HG03108 (cell line): ENCODE measurements around the gene SLCO4C1.
A peak's percentile ranks its signal among the peaks of the same experiment; 100 is the strongest.
"Not testable (repeated sequence)": the region's sequence is repeated elsewhere in the genome, so short reads cannot be mapped to it uniquely, and the experiment has no call there.

Experiments used
- ATAC-seq: cut with Tn5 transposase; IDR thresholded peaks from one replicate; pipeline ENCODE4 v1.9.1; 2021; ENCODE audit warnings: moderate library complexity; ENCODE audit not compliant: unreplicated experiment

The SLCO4C1 gene, protein sequence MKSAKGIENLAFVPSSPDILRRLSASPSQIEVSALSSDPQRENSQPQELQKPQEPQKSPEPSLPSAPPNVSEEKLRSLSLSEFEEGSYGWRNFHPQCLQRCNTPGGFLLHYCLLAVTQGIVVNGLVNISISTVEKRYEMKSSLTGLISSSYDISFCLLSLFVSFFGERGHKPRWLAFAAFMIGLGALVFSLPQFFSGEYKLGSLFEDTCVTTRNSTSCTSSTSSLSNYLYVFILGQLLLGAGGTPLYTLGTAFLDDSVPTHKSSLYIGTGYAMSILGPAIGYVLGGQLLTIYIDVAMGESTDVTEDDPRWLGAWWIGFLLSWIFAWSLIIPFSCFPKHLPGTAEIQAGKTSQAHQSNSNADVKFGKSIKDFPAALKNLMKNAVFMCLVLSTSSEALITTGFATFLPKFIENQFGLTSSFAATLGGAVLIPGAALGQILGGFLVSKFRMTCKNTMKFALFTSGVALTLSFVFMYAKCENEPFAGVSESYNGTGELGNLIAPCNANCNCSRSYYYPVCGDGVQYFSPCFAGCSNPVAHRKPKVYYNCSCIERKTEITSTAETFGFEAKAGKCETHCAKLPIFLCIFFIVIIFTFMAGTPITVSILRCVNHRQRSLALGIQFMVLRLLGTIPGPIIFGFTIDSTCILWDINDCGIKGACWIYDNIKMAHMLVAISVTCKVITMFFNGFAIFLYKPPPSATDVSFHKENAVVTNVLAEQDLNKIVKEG

DNA sequence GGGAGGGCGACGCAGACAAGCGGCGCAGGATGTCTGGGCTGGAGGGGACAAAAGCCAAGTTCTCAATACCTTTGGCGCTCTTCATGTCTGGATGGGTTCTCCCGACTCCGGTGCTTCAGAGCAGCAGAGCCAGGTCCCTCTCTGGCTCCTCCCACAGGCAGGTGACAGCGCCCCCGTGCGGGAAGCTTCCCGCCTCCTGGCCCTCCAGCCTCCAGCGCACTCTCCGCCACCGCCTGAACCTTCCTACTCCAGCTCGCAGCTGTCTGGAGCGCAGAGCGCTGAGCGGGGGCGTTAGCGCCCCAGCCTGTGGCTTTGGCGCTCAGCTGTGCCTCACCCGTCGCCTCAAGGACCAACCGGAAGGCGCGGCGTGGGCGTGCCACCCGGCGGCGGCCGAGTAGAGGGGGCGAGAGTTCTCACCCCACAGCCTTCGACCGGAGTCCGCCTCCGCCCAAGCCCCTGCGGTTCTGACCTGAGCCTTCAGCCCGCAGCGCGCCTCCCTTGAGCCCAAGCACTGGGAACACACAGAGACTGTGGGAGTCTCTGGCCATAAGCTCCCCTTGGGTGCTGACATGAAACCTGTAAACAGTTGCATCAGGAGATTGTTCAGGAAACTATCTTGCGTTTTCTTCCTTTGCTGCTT is at the start of gene SLCO4C1:
TSS of gene SLCO4C1 (minus strand) at position 107 of the 640 bp plus-strand sequence. CDS start at position 85, 22 bp downstream.
- peak; percentile 94 for ATAC-seq

DNA sequence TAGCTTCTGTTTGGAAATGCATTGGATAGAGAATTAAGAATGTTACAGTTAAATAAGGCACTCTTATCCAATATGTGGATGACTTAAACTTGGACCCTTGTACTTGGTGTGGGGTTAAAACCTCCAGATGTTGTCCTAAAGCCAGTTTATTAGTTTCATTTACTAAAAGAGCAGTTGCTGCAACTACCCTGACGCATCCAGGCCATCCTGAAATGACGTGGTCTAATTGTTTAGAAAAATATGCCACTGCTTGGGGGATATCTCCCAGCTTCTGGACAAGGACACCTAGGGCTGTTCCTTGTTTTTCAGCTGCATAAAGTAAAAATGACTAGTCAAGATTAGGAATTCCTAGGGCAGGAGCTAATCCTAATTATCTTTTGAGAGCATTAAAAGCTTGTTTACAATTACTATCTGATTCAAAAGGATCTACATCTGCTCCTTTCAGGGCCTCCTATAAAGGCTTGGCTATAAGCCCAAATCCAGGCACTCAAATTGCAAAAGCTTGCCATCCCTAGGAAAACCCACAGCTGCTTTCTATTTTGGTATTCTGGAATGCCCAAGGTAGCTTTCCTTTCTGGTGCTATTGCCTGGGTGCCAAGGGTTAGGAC is 45.7 kb upstream of the SLCO4C1 start:
- ATAC-seq, result no peak

DNA sequence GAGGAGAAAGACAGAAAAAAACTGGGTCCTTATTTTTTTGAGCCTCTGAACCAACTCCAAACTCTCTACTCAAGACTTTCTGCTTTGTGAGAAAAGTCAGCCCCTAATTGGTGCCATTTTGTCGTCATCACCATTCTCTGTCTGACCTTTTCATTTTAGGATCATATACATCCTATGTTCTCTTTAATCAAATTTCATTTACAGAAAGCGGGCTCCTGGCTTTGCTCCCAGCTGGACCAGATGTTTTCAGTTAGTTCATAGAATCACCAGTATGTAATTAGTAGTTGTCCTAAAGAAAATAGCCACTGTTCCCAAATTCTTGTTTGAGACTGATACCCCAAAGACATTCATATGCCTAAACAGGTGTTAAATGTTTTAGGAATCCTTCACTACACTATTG is 28.6 kb upstream of the SLCO4C1 start:
- ATAC-seq, result no peak

DNA sequence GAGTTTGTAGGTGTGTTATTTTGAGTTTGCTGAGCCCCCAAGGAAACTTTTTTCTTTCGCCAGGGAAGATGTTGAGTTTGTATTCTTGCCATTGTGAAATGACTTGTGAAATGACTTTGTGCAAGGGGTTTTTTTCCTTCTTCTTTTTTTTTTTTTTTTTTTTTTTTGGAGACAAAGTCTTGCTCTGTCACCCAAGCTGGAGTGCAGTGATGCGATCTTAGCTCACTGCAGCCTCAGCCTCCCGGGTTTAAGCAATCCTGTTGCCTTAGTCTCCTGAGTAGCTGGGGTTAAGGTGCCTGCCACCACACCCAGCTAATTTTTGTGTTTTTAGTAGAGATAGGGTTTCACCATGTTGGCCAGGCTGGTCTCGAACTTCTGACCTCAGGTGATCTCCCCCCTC is 22.7 kb upstream of the SLCO4C1 start:
- ATAC-seq, result not testable (repeated sequence)

DNA sequence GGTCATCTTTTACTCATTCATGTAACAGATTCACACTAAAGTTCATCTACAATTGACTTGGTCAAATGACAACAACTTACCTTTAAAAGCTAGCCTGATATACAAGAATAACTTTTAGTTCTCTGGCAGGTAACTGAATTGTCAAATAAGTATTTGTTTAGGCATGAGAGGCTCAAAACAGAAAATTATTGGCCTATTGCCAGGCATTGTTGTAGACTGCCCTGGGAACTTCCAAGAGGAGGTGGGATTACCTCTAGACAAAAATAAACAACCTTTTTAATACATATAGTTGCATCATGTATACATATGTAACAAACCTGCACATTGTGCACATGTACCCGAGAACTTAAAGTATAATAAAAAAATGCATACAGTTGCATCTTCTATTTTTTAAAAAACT is 18.2 kb upstream of the SLCO4C1 start:
- ATAC-seq, result no peak

DNA sequence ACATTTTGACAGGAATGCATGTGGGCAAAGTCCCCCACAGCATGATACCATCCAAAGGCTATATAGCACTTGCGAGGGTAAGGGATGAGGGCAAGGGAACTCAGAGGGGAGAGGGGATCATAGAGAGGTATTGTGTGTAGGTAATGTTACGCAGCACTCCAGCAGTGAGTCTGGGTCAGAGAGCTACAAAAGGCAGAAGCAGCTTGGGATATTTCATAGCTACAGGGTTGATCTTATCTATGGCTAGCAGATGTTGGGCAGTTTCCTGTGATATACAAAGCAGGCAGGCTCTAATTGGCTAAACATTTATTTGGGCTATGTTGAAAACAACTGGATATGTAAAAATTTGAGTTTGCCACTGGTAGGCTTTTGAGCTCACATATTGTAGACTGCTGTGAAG is 17.8 kb upstream of the SLCO4C1 start:
- ATAC-seq, result no peak

DNA sequence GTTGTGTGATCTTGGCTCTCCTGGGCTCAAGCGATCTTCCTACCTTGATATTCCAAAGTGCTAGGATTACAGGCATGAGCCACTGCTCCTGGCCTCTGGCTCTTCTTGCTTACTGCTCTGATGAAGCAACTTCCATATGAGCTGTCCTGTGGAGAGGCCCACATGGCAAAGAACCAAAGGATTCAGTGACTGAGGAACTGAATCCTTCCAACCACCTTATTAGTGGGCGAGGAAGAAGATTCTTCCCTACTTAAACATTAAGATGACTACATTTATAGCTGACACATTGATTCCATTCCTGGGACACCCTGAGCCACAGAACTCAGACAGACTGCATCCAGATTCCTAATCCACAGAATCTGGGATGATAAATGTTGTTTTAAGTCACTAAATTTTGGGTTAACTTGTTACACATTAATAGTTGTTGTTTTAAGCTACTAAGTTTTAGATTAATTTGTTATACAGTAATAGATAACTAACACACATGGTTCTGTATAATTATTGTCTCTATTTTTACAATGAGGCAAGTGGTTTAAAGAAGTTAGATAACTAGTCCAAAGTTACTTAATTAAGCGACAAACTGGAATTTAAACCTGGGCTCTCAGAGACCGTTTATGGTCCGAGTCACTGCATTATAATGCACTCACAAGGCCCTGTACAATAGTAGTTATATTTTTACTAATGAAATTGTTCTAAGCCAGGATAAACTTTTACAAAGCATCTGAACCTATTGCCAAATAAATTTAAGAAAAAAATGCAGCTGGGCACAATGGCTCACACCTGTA is 16.7 kb upstream of the SLCO4C1 start:
- ATAC-seq, result no peak

DNA sequence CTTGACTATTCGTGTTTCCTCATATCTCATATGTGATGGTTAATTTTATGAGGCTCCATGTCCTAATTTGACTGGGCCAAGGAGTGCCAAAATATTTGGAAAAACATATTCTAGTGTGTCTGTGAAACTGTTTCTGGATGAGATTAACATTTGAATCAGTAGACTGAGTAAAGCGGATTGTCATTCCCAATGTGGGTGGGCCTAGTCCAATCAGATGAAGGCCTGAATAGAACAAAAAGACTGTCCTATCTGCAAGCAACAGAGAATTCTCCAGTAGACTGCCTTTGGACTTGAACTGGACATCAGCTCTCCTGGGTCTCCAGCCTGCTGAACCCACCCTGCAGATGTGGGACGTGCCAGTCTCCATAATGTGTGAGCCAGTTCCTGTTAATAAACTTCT is 13.5 kb upstream of the SLCO4C1 start:
- ATAC-seq, result no peak

DNA sequence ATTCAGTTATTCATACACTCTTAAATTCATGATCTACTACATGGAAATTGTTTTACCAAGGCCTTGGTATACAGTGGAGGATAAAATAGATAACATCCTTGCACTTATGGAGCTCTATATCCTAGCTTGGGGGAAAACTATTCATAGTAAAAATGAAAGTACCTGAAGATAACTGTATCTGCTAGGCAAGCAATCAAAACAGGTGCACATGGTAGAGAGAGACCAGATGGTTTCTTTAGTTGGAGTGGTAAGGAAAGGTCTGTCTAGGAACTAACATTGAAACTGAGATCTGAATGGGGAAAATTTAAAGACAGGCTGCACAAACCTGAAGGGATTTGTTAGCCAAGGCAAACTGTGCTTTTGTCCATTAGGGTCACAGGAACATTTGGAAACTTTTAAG is 11.1 kb upstream of the SLCO4C1 start:
- ATAC-seq, result no peak

DNA sequence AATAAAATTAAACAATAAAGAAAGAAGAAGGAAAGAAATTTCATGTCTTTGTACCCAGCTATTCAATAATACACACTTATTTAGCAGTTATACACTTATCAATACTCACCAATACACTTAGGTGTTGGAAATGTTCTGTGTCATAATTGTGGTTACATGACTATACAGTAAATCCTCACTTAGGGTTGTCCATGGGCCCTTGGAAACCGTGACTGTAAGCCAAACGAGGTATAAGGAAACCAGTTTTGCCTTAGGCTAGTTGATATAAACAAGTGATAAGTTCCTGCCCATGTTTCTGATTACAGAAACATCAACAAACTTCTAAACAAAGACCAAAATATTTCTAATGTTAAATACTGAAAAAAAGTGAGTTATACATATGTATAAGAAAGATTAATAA is 10.0 kb upstream of the SLCO4C1 start:
- ATAC-seq, result no peak

DNA sequence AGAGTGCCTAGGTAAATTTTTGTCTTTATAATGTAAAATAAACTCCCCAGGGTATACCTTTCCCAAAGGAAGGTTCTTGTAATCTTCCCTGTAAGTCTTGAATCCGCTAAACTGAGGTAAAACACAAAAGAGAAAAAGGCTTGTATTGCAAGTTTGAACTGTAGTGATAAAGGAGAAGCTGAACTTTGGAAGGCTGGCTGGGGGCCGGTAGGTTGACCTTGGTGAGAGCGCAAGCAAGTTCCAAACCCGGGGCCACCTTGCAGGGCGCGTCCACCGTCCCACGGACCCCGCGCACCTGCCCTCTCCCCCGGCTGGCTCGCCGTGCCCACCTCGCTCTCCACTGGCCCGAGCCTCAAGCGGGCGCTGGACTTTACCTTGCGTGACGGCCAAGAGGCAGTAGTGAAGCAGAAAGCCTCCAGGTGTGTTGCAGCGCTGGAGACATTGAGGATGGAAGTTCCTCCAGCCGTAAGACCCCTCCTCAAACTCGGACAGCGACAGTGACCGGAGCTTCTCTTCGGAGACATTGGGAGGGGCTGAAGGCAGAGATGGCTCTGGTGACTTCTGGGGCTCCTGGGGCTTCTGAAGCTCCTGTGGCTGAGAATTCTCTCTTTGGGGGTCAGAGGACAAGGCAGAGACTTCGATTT is 428 bp downstream of the SLCO4C1 start:
- peak; percentile 5 for ATAC-seq

DNA sequence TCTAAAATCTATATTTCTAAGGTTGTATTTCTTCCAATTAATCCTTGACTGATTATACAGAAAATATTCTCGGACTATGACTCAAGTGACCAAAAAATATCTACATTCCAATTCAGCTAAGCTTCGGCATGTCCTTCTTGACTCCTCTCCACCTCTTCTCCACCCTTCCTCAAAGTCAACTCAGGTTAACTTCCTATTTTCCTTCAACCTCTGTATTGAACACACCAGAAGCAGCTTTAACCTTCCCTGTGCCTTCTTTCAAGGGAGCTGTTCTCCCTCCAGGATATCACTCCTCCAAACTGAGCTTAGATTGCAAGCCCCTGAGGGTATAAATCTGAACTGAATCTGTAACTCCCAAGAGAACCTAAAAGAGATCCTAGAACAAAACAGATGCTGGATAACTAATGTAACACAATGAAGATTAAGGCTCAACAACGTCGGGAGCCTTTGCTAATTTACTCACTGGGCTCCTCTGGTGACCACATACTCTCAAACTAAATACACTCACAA is 1.1 kb downstream of the SLCO4C1 start:
- ATAC-seq, result no peak

DNA sequence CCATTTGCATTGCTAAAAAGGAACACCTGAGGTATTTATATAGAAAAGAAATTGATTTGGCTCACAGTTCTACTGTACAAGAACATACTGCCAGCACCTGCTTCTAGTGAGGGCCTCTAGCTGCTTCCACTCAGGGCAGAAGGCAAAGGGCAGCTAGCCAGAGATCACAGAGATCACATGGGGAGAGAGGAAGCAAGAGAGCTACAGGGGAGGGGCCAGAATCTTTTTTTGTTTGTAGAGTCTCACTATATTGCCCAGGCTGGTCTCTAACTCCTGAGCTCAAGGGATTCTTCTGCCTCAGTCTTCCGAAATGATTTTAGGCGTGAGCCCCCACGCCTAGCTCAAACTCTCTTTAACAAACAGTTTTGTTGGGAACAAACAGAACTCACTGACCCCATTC is 6.1 kb downstream of the SLCO4C1 start:
- no peak for ATAC-seq

DNA sequence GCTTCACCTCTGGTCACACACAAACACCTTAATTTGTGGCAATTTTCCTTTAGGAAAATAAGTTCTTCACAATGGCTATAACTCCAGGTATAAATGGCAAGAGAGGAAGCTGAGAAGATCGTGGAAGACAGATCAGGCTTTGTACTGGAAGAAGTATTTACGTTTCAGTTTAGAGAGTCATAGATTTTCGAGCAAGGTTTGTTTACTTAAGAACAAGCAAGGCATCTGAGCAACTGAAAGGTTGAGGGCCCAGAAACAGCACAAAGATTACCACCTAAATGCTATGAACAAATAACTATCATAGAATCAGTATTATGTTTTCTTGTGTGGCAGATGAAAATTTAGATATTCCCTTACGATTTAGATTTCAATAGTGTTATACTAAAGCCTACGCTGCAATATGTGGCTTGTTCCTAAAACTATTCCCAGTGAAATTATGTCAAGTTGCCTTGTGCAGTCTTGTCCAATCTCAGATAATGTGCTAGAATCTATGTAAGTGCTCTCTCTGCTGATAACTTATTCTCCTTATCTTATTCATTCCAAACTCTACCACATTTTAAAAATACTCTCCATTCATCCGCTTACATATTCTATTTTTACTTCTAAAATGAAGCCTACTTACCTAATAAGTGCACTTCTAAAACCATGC is 6.7 kb downstream of the SLCO4C1 start:
- no peak for ATAC-seq

DNA sequence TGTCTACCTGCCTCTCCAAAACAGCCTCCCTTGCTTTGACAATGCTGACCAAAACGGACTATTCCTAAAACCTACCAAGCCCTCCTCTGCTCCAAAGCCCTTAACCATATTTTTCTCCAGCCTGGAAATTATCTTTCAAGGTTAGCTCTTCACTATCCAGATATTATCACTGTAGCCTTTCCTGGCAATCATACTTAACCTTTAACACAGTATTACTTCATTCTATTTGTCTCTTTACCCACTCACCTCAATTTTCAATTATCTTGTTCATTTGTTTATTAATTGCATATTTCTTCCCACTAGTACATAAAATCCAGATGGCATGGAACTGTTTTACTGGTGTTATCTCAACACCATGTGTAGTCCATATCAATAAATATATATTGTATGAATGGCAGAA is 7.5 kb downstream of the SLCO4C1 start:
- ATAC-seq, result no peak

DNA sequence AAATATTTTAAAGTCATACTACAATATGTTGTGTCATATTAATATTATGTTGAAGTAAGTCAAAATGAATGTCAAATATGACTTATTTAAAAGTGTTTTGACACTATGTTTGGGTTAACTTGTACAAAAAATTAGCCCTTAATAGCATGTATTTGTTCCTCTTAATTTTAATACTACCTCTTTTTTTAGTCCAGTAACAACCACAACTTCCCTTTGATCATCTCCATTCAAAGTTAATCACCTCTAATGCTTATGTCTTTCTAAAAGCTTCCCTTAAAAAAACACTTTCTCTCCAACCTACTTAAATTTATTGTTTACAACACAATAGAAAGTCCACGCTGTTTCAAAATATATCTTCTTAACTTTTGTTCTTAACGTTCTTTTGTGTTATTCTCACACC is 9.6 kb downstream of the SLCO4C1 start:
- no peak for ATAC-seq

DNA sequence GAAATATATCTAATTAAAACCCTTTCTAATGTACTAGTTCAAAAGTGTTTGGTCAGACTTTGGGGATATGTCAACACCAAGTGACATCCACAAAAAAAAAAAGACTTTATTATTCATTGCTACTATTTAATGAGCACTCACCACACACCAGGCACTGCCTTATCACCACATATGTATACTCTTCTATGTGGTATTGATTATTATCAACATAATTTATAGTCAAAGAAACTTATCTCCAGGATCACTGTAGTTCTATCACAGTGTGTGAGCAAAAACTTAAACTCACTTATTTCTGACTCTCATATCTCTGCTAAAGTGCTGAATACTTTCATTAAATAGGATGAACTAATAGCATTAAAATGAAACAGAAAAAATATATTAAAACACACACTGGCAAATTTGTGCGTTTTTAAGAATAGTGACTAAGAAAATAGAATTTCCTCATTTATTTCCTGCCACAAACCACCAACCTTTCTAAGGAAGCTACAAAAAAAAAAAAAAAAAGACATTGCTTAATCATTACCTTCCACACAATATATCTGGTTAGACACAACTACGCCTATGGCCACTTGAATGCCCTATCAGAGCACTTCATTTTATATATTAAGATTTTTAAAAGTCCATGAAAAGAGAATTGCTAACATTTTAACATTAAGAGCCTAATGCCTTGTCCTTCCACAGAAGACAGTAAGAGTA is 12.8 kb downstream of the SLCO4C1 start:
- ATAC-seq, result peak; percentile 49

DNA sequence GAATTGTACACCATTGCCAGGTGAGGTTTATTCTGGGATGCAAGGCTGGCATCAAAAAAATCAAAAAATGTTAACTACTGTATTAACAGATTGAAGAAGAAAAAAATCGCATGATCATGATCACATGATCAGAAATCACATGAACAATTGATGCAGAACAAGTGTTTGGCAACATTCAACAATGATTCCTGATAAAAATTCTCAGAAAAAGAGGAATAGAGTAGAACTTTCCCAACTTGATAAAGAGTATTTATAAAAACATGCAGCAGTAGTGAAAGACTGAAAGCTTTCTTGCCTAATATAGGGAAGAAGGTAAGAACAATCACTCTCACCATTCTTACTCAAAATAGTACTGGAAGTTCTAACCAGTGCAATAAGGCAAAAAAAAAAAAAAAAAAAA is 16.4 kb downstream of the SLCO4C1 start:
- no peak for ATAC-seq

DNA sequence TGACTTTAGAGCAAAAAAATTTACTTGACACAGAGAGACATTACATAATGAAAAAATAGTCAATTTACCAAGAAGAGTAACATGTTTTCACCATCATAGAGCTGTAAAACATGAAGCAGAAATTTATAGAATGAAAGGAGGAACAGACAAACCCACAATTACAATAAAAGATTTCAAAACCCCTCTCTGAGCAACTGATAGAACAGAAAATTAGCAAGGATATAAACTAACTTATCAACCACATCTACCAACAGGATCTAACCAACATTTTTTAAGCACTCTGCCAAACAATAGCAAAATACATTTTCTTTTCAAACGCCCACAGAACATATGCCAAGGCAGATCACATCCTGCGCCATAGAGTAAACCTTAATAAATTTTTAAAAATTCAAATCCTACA is 17.9 kb downstream of the SLCO4C1 start:
- no peak for ATAC-seq
